CD4-positive, alpha-beta T cell treated with Interleukin-2 at 100 ng/mL for 4 hours (primary cell): ENCODE results near the gene CDCA5.

Experiments used
- DNase-seq: peaks from one replicate; pipeline ENCODE4 v3.0.0-alpha.2; 2020; ENCODE audit warnings: low spot score

The CDCA5 gene

GRCh38 chr11:65107078-65107477 lies 23.2 kb upstream of the CDCA5 start:
- no peak for DNase-seq

DNA sequence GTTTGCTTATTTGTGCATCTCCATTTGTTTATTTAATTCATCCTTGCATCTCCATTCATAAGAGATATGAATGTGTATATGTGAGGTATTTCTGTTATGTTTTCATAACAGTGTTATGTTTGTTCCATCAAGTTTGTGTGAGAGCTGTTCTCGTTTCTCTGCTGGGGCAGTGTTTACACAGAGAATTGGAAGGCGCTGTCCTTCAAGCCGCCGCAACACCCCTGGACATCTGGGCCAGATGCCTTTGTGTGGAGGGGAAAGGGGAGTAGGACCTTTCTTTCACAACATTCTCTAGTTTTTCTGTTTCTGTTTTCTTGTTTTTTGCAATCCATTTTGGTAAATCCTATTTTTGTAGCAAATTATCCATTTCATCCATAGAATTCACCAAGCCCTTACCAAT lies 20.8 kb upstream of the CDCA5 start:
- DNase-seq: no peak

DNA sequence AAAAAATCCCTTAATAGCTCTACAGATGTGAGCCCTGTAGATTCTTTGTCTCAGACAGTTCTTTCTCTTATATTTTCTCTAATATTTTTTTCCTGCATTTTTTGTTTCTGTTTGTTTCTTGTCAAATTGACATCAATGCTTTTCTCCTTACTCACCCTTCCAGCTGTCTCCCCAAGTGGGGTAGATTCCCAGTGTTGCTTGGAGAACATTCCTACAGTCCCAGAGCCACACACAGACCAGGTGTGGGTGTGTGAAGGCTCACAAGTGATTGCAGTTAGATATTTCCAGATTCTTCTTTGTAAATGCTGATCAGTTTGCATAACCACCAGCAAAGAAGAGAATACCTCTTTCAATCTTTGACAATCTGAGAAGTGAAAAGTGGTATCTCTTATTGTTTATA lies 19.6 kb upstream of the CDCA5 start:
- DNase-seq: no peak

GRCh38 chr11:65102142-65103095 lies 18.6 kb upstream of the CDCA5 start:
- DNase-seq: no peak

- DNase-seq: no peak
Measured at GRCh38 chr11:65100674-65101350, 17.0 kb upstream of the CDCA5 start.

DNA sequence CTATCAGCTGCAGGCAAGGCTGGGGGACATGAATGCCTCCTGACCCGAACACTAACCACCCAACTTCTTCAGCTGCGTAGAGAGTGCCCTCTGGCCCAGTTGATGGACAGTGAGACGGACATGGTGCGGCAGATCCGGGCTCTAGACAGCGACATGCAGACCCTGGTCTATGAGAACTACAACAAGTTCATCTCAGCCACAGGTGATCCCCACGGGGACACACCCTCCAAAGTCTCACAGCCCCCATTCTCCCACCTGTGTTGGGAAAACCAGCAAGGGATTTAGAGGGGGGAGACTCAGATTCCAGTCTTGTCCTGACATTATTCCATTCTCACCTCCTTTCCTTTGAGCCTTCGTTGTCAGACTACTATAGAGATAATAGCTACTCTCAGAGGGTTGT lies 13.1 kb upstream of the CDCA5 start:
- no peak for DNase-seq

DNA sequence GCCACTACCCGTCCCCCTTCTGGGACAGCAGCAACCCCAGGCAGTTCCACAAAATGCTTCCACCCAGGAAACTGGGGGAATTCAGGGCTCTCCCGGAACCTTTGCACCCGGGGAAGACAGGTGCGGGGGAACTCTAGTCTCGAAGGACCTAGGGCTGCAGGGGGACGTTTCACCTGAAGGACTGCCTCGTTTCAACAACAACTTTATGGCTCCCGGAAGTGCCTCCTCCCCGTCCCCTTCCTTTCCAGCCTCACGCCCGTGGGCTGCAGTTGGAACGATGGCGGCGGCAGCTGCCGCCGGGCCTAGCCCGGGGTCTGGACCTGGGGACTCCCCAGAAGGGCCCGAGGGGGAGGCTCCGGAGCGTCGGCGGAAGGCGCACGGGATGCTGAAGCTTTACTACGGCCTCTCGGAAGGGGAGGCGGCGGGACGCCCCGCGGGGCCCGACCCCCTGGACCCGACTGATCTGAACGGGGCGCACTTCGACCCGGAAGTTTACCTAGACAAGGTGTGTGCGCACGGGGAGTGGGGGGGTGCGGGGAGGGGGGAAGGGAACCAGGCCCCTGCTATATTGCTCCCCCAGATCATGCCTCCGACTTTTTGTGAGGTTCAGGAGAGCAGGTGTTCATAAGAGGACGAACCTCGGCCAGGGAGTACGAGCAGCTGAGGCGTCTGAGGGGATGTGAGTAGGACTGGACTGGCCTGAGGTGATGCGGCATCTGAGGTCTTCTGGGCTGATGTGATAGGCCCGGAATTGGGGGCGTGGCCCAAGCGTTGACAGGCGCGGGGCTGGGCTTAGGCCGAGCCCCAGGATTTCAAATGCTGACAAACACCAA lies 12.3 kb upstream of the CDCA5 start, which contains the start of gene VPS51:
Gene VPS51 (plus strand): TSS at position 241 of the 833 bp plus-strand sequence. CDS start 37 bp downstream, at position 278.
- DNase-seq: peak; percentile 89

- no peak for DNase-seq
Measured at GRCh38 chr11:65095427-65095826, 11.6 kb upstream of the CDCA5 start.

DNA sequence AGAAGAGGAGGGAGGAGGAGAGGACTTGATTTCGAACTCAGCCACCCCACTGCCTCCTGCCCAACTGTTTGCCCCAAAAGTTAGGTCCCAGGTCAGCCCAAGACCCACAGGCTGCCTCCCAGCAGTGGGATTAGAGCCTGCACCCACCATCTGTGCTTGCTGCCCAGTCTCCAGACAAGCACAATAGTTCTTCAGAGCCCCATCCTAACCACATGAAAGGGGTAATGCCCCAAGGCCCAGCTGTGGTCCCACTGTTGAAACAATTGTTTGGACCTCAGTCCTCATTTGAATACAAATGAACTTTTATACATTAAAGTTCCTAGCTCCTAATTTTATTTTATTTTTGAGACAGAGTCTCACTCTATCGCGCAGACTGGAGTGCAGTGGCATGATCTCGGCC lies 6.8 kb upstream of the CDCA5 start:
- DNase-seq: no peak

DNA sequence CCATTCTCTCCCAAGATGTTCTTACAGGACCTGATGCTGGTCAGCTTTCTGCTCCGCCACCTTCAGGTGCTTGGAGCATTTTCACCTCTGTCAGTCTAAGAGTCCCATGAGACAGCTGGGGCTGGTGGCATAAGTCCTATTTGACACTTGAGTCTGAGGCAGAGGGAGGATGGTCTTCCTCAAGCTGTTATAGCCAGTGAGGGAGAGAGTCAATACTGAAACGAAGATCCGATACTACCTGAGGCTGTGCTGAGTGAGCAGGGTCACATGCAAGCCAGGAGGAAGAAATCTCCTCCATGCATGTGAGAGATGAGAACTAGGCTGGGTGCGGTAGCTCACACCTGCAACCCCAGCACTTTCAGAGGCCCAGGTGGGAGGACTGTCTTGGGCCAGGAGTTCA lies 5.8 kb upstream of the CDCA5 start:
- DNase-seq: no peak

DNA sequence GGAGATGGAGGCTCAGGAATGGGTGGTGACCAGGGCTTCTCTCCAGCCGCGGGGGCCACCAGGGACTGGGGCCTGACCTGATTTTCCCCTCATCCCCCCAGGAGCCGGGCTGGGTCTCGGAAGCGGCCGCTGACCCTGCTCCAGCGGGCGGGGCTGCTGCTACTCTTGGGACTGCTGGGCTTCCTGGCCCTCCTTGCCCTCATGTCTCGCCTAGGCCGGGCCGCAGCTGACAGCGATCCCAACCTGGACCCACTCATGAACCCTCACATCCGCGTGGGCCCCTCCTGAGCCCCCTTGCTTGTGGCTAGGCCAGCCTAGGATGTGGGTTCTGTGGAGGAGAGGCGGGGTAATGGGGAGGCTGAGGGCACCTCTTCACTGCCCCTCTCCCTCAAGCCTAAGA lies 4.0 kb upstream of the CDCA5 start:
- DNase-seq: no peak

DNA sequence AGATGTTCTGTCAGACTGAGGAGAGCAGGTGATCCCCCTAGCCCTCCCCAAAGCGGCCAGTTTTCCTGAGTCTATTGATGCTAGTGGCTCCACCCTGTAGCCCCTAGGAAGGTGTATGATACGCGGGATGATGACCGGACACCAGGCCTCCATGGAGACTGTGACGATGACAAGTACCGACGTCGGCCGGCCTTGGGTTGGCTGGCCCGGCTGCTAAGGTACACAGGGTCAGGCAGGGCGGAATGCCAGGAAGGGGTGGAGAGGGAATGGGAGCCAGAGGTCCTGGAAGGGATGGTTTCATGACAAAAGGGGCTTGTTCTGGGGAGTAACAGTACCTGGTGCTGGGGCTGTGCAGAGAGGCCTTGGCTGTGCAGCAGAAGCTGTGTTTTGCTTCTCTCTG lies 3.4 kb upstream of the CDCA5 start:
- no peak for DNase-seq

DNA sequence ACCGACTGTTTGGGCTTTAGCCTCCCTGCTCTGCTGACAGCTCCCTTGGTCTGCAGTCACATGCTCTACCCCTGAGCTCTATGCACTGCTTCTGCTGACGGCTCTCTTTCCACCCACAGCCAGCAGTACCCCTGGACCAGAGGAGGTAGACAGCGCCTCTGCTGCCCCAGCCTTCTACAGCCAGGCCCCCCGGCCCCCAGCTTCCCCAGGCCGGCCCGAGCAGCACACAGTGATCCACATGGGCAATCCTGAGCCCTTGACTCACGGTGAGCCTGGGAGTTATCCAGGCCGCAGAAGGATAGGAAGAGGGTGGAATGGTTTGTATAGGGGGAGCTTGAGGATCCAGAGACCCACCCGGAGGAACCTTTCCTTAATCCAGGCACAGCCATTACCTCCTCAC lies 3.0 kb upstream of the CDCA5 start:
- DNase-seq: no peak

- DNase-seq: no peak
Measured at GRCh38 chr11:65085446-65085845, 1.6 kb upstream of the CDCA5 start.

GRCh38 chr11:65084598-65085375 lies 947 bp upstream of the CDCA5 start:
- no peak for DNase-seq

- DNase-seq: no peak
Measured at GRCh38 chr11:65083134-65083833, 556 bp downstream of the CDCA5 start.

- no peak for DNase-seq
Measured at GRCh38 chr11:65078786-65079342, 5.0 kb downstream of the CDCA5 start.

DNA sequence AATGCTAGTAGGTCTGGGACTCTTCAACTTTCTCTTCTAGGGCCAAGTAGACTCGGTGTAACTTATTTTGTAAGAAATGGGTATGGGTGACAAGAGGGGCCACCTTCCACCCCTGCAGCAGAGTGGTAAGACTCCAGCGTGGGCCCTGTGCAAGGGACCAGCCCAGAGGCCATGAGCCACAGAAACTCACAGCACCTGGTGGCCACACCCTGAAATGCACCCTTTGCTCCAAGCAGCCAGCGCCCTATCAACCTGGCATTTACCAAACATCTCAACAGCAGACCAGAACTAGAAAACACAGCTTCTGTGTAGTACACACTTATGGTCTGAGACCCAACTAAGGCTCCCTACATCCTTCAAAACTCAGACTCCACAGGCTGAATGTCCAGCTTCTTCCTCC lies 5.7 kb downstream of the CDCA5 start:
- DNase-seq: peak; percentile 81

DNA sequence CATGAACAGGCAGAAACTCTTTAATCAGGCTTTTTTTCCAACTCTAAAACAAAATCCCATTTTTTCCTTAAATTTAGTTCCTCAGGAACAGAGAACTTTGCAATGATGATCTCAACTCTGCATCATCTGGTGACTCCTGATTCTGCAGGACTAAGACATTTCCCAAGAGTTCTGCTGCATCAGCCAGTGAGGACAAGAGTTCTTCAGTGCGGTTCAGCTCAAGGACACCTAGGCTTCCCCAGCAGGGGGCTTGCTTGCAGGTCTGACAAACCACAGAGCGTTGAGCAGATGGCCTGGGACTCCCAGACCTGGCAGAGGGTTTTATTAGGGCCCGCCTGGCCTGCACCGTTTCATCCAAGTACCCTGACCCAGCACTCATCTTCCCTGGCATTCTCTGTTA lies 6.4 kb downstream of the CDCA5 start:
- DNase-seq: no peak

DNA sequence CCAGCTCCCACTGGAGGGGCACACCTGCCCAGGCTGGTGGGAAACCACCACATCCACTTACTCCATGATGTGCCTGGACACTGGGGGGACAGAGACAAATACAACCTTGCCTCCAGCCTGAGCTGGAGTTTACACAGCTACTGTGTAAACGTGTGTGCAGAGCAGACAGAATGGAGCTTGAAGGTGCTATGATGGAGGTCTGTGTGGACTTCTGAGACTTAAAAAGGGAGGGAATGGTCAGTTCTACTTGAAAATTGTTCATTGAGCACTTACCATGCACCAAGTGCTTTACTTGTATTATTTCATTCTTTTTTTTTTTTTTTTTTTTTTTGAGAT lies 11.2 kb downstream of the CDCA5 start:
- no peak for DNase-seq
